PC-3 (cell line): ENCODE results near the gene SLC39A11. TPM values are rescaled to one million over a fixed set of nuclear protein-coding genes. Genes with fewer than 3 reads are reported as not detected.

Experiments used
- ATAC-seq: fragments of 200-7000 bp; cut with Tn5 transposase; 2 replicates; pipeline ENCODE4 v1.9.1; 2020; ENCODE audit warnings: mild to moderate bottlenecking, moderate library complexity
- BruUV-seq: library from RNA; stranded (reverse); fragments of 400-500 nt; replicated peaks from 2 replicates; lab custom pipeline; 2021; lab: Mats Ljungman, UMichigan
- CTCF ChIA-PET: fragments of 300-600 bp; sonication (Branson Sonifier 250); formaldehyde crosslinking; loops from one replicate; lab custom pipeline; 2022; ENCODE audit warnings: antibody characterized with exemption; lab: Charles Lee
- POLR2A ChIA-PET: fragments of 300-600 bp; sonication (Branson Sonifier 250); formaldehyde crosslinking; loops from one replicate; lab custom pipeline; 2022; ENCODE audit warnings: antibody characterized with exemption; ENCODE audit not compliant: unreplicated experiment; lab: Charles Lee
- DNase-seq: peaks from one replicate; pipeline ENCODE4 v3.0.0-alpha.2; 2015
- H2AFZ ChIP-seq: fragments of 300-600 bp; sonication (generic); 2 replicates; pipeline ENCODE4 v1.6.0; 2016; ENCODE audit warnings: antibody characterized with exemption, low read length
- H3F3A ChIP-seq: fragments of 300-600 bp; sonication (generic); one replicate; pipeline ENCODE4 v1.6.0; 2017; ENCODE audit warnings: antibody characterized with exemption, low read length, control low read depth, mild to moderate bottlenecking; ENCODE audit not compliant: unreplicated experiment
- H3K27ac ChIP-seq: fragments of 300-600 bp; sonication (generic); 2 replicates; pipeline ENCODE4 v1.5.1; 2016; ENCODE audit warnings: mild to moderate bottlenecking, low read length
- H3K27me3 ChIP-seq: fragments of 300-600 bp; sonication (generic); 2 replicates; pipeline ENCODE4 v1.6.1; 2016; ENCODE audit warnings: low read length, mixed read lengths
- H3K36me3 ChIP-seq: fragments of 300-600 bp; sonication (generic); 2 replicates; pipeline ENCODE4 v1.6.1; 2016; ENCODE audit warnings: low read depth, mixed run types, low read length, mixed read lengths
- H3K4me1 ChIP-seq: fragments of 300-600 bp; sonication (generic); 2 replicates; pipeline ENCODE4 v1.5.1; 2016; ENCODE audit warnings: low read length; ENCODE audit not compliant: insufficient read depth
- H3K4me2 ChIP-seq: fragments of 300-600 bp; sonication (generic); 2 replicates; pipeline ENCODE4 v1.6.0; 2016; ENCODE audit warnings: low read length
- H3K4me3 ChIP-seq: fragments of 300-600 bp; sonication (generic); 2 replicates; pipeline ENCODE4 v1.5.1; 2016; ENCODE audit warnings: mild to moderate bottlenecking, low read length, mixed read lengths
- H3K79me2 ChIP-seq: fragments of 300-600 bp; sonication (generic); 2 replicates; pipeline ENCODE4 v1.6.1; 2017; ENCODE audit warnings: low read length, mixed read lengths
- H3K9ac ChIP-seq: fragments of 300-600 bp; sonication (generic); 2 replicates; pipeline ENCODE4 v1.6.0; 2016; ENCODE audit warnings: mild to moderate bottlenecking, low read length
- H3K9me2 ChIP-seq: fragments of 300-600 bp; sonication (generic); replicated peaks from 2 replicates; pipeline ENCODE4 v1.6.1; 2016; ENCODE audit warnings: mixed run types, low read length, mixed read lengths
- H3K9me3 ChIP-seq: fragments of 300-600 bp; sonication (generic); 2 replicates; pipeline ENCODE4 v1.6.1; 2016; ENCODE audit warnings: low read length, mixed read lengths
- H4K20me1 ChIP-seq: fragments of 300-600 bp; sonication (generic); 2 replicates; pipeline ENCODE4 v1.6.1; 2016; ENCODE audit warnings: low read length, mixed read lengths
- EZH2 ChIP-seq: fragments of 300-600 bp; sonication (generic); IDR thresholded peaks from one replicate; pipeline ENCODE4 v1.6.1; 2017; ENCODE audit warnings: antibody characterized with exemption, mild to moderate bottlenecking, low read length; ENCODE audit not compliant: unreplicated experiment
- EZH2phosphoT487 ChIP-seq: fragments of 300-600 bp; sonication (generic); IDR thresholded peaks from 2 replicates; pipeline ENCODE4 v1.6.1; 2018; ENCODE audit warnings: mild to moderate bottlenecking, antibody characterized with exemption, low read length, borderline replicate concordance
- intact Hi-C: fragments of 100-400 bp; cut with micrococcal nuclease; formaldehyde crosslinking; loops from 2 replicates; pipeline ENCODE4 v1.9.0; 2023
- total RNA-seq: library from RNA; depleted of rRNA; stranded (reverse); fragments of >200 nt; gene quantifications from 2 replicates; pipeline ENCODE4 v1.2.3, GENCODE V29; 2014
- TF ChIP-seq, protein P1 (sequence below): fragments of 300-600 bp; sonication (generic); conservative IDR thresholded peaks from 2 replicates; pipeline ENCODE4 v1.5.1; 2017; ENCODE audit warnings: antibody characterized with exemption, low read depth, mild to moderate bottlenecking, low read length

Gene SLC39A11
- total RNA-seq, 1 experiment from 2014 or later = 37.7 TPM

DNA sequence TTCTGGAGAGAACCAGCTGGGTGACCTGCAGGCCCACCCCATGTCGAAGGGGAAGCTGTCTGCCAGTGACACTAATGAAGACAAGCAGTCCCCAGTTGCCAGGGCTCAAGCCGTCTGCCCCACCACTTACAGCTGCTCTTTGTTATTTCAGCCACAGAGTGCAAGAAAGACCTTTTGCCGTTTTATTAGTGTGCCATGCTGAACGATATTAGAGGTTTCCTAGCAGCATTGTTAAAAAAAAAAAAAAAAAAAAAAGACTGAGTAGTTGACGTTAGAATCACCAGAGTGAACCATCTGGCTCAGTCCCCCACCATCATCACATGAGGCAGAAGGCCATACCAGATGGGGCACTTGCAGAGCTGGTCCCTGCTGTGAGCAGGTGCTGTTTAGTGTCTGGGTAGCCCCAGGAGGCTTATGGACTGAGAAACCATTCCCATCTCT, 26.5 kb upstream of the SLC39A11 start:
- no peaks in the 10 kb centered on the region for H3K9me3 ChIP-seq
- ChIA-PET CTCF (no interaction called here), POLR2A (interaction anchor here (0.6 kb wide), 1 partner anchor 75 kb away, joined by 8 read pairs; no protein-coding TSS in a partner anchor)

DNA sequence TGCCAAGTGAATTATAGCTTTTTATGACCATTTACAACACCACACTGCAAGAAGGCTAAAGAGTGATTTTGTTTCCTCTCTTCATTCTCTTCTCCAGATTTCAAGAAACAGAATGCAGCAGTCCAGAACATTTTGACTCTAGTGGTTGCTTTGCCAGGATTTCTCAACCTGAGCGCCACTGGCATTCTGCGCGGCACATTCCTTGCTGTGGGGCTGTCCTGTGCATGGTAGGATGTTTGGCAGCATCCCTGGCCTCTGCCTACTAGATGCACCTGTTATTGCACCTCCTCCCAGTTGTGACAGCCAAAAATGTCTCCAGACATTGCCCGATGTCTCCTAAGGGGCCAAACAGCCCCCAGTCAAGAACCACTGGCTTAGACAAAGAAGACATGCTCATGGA, 25.7 kb upstream of the SLC39A11 start:
- no peaks in the 10 kb centered on the region for H3K9me3 ChIP-seq
- ATAC-seq (no peak), DNase-seq (no peak)
- H2AFZ ChIP-seq = no peak overlapping the region
- no peak overlapping the region for H3K9ac ChIP-seq
- intact Hi-C loops = no loop called here
- no peak overlapping the region for H3K4me2 ChIP-seq
- no peaks in the 10 kb centered on the region for H3K4me1 ChIP-seq
- H3K36me3 ChIP-seq = no peaks in the 10 kb centered on the region
- no peak overlapping the region for H3K4me3 ChIP-seq
- no peaks in the 10 kb centered on the region for H3K9me2 ChIP-seq
- no peak overlapping the region for H3K27ac ChIP-seq
- no peaks in the 10 kb centered on the region for H3K27me3 ChIP-seq
- no peaks in the 10 kb centered on the region for H3F3A ChIP-seq
- no peaks in the 10 kb centered on the region for H3K79me2 ChIP-seq
- no peaks in the 10 kb centered on the region for H4K20me1 ChIP-seq
- BruUV-seq = no TSS peak
- POLR2A ChIA-PET = no interaction called here
- CTCF ChIA-PET = no interaction called here
- TF ChIP-seq, protein P1, sequence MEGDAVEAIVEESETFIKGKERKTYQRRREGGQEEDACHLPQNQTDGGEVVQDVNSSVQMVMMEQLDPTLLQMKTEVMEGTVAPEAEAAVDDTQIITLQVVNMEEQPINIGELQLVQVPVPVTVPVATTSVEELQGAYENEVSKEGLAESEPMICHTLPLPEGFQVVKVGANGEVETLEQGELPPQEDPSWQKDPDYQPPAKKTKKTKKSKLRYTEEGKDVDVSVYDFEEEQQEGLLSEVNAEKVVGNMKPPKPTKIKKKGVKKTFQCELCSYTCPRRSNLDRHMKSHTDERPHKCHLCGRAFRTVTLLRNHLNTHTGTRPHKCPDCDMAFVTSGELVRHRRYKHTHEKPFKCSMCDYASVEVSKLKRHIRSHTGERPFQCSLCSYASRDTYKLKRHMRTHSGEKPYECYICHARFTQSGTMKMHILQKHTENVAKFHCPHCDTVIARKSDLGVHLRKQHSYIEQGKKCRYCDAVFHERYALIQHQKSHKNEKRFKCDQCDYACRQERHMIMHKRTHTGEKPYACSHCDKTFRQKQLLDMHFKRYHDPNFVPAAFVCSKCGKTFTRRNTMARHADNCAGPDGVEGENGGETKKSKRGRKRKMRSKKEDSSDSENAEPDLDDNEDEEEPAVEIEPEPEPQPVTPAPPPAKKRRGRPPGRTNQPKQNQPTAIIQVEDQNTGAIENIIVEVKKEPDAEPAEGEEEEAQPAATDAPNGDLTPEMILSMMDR = no peak
- TF ChIP-seq EZH2 = no peak
- TF ChIP-seq EZH2phosphoT487 = no peak

More for the DNA sequence above, 26.5 kb upstream of the SLC39A11 start:
- ATAC-seq (no peak), DNase-seq (no peak)
- Histone ChIP-seq H3K4me3 (no peak overlapping the region), H3K4me2 (no peak overlapping the region), H3K9ac (no peak overlapping the region), H2AFZ (no peak overlapping the region), H3K9me2 (no peaks in the 10 kb centered on the region), H3K27me3 (no peaks in the 10 kb centered on the region), H3K79me2 (no peaks in the 10 kb centered on the region), H3K27ac (no peak overlapping the region), H3F3A (no peaks in the 10 kb centered on the region), H4K20me1 (no peaks in the 10 kb centered on the region), H3K4me1 (no peaks in the 10 kb centered on the region), H3K36me3 (no peaks in the 10 kb centered on the region)
- intact Hi-C loops = no loop called here
- no TSS peak for BruUV-seq
- TF ChIP-seq EZH2phosphoT487 = no peak
- TF ChIP-seq, protein P1 = no peak
- TF ChIP-seq EZH2 = no peak

DNA sequence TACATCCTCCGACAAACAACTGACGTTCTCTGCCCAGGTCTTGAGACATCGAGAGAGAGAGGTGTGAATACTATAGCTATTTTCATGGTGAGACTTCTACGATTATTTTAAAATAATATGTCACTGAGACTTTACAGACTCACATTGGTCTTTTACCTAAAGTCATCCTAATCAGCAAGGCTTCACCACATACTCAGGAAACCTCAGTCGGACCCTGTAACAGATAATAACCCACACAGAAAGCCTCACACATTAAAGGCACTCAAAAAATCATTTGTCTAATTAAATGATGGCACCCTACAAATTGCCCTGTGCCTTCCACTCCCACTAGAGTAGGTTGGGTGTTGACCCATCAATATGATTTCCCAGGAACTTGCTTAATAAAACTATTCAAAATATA, 19.8 kb upstream of the SLC39A11 start:
- H3K4me1 ChIP-seq = no peaks in the 10 kb centered on the region
- DNase-seq (no peak), ATAC-seq (no peak)
- no peaks in the 10 kb centered on the region for H3K9me3 ChIP-seq
- no peak overlapping the region for H2AFZ ChIP-seq
- no TSS peak for BruUV-seq
- intact Hi-C loops = no loop called here
- TF ChIP-seq, protein P1 = no peak
- TF ChIP-seq EZH2 = no peak
- no peak for TF ChIP-seq EZH2phosphoT487
- no peaks in the 10 kb centered on the region for H3K79me2 ChIP-seq
- ChIA-PET POLR2A (no interaction called here), CTCF (interaction anchor here (0.7 kb wide), 1 partner anchor 9 kb away, joined by 6 read pairs; no protein-coding TSS in a partner anchor)
- no peaks in the 10 kb centered on the region for H3K36me3 ChIP-seq
- H3F3A ChIP-seq = no peaks in the 10 kb centered on the region
- no peaks in the 10 kb centered on the region for H3K27me3 ChIP-seq
- H3K4me3 ChIP-seq = no peak overlapping the region
- H3K9ac ChIP-seq = no peak overlapping the region
- no peaks in the 10 kb centered on the region for H3K9me2 ChIP-seq
- no peaks in the 10 kb centered on the region for H4K20me1 ChIP-seq
- H3K4me2 ChIP-seq = no peak overlapping the region
- no peak overlapping the region for H3K27ac ChIP-seq
